Superior temporal gyrus (tissue), 1 donor: ENCODE data around the gene ST6GALNAC6.
A peak's percentile ranks its signal among the peaks of the same experiment; 100 is the strongest.
"Not testable (repeated sequence)": the region's sequence is repeated elsewhere in the genome, so short reads cannot be mapped to it uniquely, and the experiment has no call there.

Experiments used
- DNase-seq: peaks from one replicate; pipeline ENCODE4 v3.0.0-alpha.2; 2016; ENCODE audit errors: extremely low spot score

The ST6GALNAC6 gene

GRCh38 chr9:127893392-127893791, 6.0 kb downstream of the ST6GALNAC6 start:
- peak; percentile 60 for DNase-seq

- DNase-seq, result no peak
Observed at GRCh38 chr9:127892831-127893230, 6.6 kb downstream of the ST6GALNAC6 start.

DNA sequence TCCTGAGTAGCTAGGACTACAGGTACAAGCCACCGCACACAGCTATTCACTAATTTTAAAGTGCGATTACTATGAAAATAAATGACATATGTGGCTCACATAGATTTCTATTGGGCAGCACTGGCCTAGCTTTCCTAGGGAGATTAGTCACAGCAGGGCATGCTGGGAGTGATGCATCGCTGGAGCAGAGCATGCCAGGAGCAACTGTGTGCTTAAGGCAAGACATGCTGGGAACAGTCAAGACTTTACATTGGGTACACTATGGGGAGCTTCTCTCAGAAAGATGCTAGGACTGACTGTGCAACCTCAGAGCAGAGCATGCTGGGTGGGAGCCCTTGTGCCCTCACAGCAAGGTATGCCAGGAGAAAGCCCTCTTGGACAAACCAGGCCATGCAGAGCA, 9.3 kb downstream of the ST6GALNAC6 start:
- no peak for DNase-seq

DNA sequence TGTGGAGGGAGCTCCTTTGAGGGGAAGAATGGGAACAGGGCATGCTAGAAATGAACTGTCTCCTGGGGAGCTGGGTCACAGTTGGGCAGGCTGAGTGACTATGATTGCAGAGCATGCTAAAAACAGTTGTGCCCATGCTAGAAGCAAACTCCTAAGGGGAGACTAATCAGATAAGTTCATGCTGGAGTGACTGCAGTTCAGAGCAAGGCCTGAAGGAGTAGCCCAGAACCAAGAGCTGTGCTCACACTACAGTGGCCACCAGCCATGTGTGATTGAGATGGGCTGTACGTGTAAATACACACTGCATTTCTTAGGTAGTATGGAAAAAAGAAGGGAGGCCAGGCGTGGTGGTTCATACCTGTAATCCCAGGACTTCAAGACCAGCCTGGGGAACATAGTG, 11.6 kb downstream of the ST6GALNAC6 start:
- no peak for DNase-seq

- no peak for DNase-seq
Observed at GRCh38 chr9:127886401-127886972, 12.9 kb downstream of the ST6GALNAC6 start.

GRCh38 chr9:127885508-127886281, 13.7 kb downstream of the ST6GALNAC6 start:
- DNase-seq, result no peak

DNA sequence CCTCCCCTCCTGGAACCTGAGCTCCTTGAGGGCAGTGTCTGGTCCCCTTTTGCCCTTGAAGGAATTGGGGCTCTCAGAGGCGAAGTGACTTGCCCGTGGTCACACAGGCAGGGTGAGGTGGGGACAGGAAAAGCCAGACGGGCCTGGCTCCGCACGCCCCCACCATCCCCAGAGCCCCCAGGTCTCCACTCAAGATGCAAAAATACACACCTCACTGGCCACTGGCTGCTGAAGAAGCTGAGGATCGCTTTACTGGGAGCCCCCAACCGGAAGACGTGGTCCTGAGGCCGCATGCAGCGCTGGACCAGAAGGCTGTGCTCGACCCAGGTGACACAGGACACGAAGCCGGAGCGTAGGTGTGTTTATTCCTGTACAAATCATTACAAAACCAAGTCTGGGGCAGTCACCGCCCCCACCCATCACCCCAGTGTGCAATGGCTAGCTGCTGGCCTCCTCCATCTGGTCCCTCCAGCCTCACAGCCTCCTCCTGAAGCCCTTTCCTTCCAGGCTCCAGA, 14.4 kb downstream of the ST6GALNAC6 start:
- DNase-seq, result no peak

DNA sequence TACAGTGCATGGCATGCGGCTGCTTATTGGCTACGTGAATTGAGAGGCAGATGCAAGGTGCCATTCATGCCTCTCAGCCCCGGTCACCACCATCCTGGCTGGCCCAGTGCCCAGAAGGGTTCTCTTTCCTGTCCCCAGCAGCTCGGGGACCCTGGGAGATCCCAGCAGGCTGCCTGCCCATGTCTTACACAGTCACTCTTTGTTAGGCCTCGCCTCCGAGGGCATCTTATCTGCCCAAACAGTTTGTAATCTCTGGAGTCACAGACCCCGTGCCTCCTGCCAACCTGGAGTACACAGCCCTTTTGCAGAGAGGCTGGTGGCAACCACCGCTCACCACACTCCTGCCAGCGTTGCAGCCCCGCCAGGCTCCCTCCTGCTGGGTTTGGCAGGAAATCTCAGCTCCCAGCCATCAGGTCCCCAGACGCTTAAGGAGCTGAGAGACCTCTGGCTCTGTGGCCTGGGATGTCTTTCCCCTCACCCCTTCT, 14.9 kb downstream of the ST6GALNAC6 start:
- no peak for DNase-seq

DNA sequence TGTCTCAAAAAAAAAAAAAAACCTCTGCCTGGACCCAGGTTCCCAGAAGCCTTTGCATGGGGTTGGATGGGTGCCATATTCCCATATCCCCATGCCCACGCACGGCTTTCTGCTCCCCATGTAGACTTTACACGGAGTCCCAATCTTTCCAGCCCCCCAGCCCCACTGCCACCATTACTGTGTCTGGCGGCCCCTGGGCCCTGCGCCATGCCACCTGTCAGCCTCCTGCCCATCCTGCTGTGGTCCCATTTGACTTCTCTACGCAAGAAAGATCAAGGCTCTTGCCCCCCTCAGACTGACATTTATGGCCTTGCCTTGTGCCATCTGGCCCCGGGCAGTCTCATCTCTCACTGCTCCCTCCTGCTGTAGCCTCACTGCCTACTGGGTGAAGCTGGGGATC, 15.4 kb downstream of the ST6GALNAC6 start:
- DNase-seq, result no peak

DNA sequence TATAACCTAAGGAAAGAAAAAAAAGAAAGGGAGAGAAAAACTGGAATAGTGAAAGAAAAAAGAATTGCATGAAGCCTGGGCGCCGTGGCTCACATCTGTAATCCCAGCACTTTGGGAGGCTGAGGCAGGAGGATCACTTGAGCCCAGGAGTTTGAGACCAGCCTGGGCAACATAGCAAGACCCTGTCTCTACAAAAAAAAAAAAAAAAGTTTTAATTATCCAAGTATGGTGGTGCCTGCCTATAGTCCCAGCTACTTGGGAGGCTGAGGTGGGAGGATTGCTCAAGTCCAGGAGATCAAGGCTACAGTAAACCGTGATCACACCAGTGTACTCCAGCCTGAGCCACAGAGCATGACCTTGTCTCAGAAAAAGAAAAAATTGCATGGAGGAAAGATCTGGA, 17.7 kb downstream of the ST6GALNAC6 start:
- DNase-seq, result not testable (repeated sequence)

- no peak for DNase-seq
Observed at GRCh38 chr9:127880143-127880542, 19.3 kb downstream of the ST6GALNAC6 start.

GRCh38 chr9:127878652-127879390, 20.6 kb downstream of the ST6GALNAC6 start:
- no peak for DNase-seq

GRCh38 chr9:127878001-127878651, 21.3 kb downstream of the ST6GALNAC6 start:
- DNase-seq, result no peak

- DNase-seq, result peak; percentile 87
Observed at GRCh38 chr9:127877566-127877998, 21.8 kb downstream of the ST6GALNAC6 start, which contains the start of gene AK1. AK1 (minus strand) TSS chr9:127877675; CDS start chr9:127874617, 3,058 bp downstream.

- peak; percentile 33 for DNase-seq
Observed at GRCh38 chr9:127876764-127877562, 22.4 kb downstream of the ST6GALNAC6 start.

DNA sequence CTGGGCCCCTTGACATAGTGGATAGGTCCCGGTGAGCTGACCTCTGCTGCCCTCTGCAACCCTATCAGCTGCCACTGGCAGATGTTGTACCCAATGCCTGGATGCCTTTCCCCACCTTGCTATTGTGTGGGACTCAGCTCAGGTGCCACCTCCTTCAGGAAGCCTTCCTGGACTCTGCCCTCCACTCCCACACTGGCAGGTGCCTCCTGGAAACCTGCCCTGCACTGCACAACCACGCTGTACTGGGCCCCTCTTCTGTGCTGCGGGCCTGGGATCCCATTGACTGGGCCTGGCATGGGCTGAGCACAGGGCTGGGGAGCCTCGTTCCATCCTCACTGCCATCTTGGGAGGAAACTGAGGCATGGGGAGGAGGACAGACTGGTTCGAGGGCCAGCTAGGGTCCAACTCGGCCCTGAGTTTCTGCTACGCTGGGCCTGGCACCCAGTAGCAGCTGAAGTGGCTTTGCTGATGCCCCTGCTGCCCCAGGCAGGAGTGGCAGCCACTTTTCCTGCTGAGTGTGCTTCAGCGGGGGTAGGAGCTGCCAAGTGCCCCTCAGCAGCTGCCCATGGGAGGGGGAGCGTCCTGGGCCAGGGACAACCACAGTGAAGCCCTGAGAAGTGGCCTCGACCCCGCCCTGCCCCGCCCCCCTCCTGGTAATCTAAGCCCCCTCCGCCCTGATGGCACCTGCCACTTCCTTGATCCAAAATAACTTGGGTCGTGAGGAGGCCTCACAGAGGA, 23.2 kb downstream of the ST6GALNAC6 start:
- DNase-seq, result no peak

GRCh38 chr9:127875306-127875966, 24.0 kb downstream of the ST6GALNAC6 start:
- no peak for DNase-seq

DNA sequence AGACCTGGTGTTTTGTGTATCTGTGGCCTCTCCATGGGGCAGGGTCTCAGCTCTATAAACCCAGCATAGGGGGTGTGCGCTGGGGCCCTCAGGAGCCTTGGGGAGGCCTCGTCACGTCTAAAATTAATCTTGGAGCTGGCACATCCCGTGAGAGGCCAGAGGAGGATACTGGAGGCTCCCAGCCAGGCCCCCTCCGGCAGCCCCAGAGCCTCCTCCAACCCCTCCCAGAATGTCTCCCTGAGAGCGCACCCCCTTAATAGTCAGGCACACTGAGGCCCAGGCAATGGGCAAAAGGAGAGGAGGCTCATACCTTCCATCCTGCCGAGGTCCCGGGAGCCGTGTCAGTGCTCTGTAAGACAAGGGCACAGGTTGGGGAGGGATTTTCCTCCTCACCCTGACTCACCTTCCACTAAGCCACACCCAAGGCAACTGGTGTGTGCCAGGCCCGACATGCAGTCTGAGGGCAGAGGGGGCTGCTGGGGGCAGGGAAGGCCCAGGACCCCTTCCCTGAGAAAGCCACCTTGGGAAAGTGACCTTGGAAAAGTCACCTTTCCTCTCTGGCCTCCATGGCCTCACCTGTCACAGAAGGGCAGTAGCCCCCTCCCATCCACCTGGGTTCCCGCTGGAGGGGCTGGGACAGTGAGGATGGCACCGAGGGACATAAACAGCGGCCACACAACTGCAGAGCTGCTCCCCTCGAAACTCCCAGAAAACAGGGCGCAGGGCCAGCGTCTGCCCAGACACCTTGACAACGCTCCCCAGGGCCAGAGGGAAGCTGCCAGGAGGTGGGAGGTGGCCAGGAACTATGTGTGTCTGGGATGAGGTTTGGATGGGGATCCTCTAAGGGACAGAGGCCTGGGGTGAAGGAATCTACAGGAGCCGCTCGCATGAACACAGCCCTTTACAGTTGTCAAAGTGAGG, 24.8 kb downstream of the ST6GALNAC6 start:
- no peak for DNase-seq
